Measurements from ENCODE around the gene NRG4. TPM values are rescaled to one million over a fixed set of nuclear protein-coding genes. Genes with fewer than 3 reads are reported as not detected.
"Not testable (repeated sequence)": the region's sequence is repeated elsewhere in the genome, so short reads cannot be mapped to it uniquely, and the experiment has no call there.

The NRG4 gene
- total RNA-seq, 1 donor from 2014 or later, result not detected

- no peak overlapping the region for H3K4me3 ChIP-seq (ENCODE audit: low read depth, low read length)
- peaks cover 26% of the 10 kb centered on the region for H3K27me3 ChIP-seq (ENCODE audit: control insufficient read depth, insufficient read depth, low read length)
- DNase-seq (ENCODE audit: low read depth), result no peak
- H3K36me3 ChIP-seq (ENCODE audit: control insufficient read depth, insufficient read depth, low read length), result no peaks in the 10 kb centered on the region
- TF ChIP-seq, protein P1, sequence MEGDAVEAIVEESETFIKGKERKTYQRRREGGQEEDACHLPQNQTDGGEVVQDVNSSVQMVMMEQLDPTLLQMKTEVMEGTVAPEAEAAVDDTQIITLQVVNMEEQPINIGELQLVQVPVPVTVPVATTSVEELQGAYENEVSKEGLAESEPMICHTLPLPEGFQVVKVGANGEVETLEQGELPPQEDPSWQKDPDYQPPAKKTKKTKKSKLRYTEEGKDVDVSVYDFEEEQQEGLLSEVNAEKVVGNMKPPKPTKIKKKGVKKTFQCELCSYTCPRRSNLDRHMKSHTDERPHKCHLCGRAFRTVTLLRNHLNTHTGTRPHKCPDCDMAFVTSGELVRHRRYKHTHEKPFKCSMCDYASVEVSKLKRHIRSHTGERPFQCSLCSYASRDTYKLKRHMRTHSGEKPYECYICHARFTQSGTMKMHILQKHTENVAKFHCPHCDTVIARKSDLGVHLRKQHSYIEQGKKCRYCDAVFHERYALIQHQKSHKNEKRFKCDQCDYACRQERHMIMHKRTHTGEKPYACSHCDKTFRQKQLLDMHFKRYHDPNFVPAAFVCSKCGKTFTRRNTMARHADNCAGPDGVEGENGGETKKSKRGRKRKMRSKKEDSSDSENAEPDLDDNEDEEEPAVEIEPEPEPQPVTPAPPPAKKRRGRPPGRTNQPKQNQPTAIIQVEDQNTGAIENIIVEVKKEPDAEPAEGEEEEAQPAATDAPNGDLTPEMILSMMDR (IDR thresholded peaks at IDR 0.05; ENCODE audit: insufficient read depth, low read length, poor library complexity, severe bottlenecking), result peak; percentile 73
Observed at GRCh38 chr15:76057332-76058000, 45.2 kb upstream of the NRG4 start.

GRCh38 chr15:76056931-76057330 is 44.7 kb upstream of the NRG4 start:
- Histone ChIP-seq H3K4me3 (ENCODE audit: low read depth, low read length) (no peak overlapping the region), H3K36me3 (ENCODE audit: control insufficient read depth, insufficient read depth, low read length) (no peaks in the 10 kb centered on the region), H3K27me3 (ENCODE audit: control insufficient read depth, insufficient read depth, low read length) (peaks cover 24% of the 10 kb centered on the region)
- DNase-seq (ENCODE audit: low read depth), result no peak
- TF ChIP-seq, protein P1 (IDR thresholded peaks at IDR 0.05; ENCODE audit: insufficient read depth, low read length, poor library complexity, severe bottlenecking), result no peak

- not testable (repeated sequence) for H3K27me3 ChIP-seq (ENCODE audit: control insufficient read depth, insufficient read depth, low read length); DNase-seq (ENCODE audit: low read depth); H3K4me3 ChIP-seq (ENCODE audit: low read depth, low read length); H3K36me3 ChIP-seq (ENCODE audit: control insufficient read depth, insufficient read depth, low read length)
Observed at GRCh38 chr15:76054201-76054600, 42.0 kb upstream of the NRG4 start.

DNA sequence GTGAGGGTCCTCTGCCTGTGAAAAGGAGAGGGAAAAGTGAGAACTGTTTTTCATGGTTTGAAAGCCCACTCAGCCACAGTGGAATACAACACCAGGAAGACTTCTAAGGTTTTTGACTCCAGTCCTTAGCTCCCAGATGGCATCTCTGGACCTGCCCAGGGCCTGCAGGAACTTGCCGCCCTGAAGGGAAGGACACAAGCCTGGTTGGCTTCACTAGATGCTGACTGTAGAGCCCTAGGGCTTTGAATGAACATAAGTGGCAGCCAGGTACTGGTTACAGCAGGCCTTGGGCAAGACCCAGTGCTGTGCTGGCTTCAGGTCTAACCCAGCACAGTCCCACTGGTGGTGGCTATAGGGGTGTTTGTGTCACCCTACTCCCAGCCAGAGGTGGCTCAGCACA is 26.3 kb upstream of the NRG4 start:
- H3K36me3 ChIP-seq (ENCODE audit: control insufficient read depth, insufficient read depth, low read length), result no peaks in the 10 kb centered on the region
- DNase-seq (ENCODE audit: low read depth), result no peak
- TF ChIP-seq, protein P1 (IDR thresholded peaks at IDR 0.05; ENCODE audit: insufficient read depth, low read length, poor library complexity, severe bottlenecking), result no peak
- H3K4me3 ChIP-seq (ENCODE audit: low read depth, low read length), result no peak overlapping the region
- no peaks in the 10 kb centered on the region for H3K27me3 ChIP-seq (ENCODE audit: control insufficient read depth, insufficient read depth, low read length)

DNA sequence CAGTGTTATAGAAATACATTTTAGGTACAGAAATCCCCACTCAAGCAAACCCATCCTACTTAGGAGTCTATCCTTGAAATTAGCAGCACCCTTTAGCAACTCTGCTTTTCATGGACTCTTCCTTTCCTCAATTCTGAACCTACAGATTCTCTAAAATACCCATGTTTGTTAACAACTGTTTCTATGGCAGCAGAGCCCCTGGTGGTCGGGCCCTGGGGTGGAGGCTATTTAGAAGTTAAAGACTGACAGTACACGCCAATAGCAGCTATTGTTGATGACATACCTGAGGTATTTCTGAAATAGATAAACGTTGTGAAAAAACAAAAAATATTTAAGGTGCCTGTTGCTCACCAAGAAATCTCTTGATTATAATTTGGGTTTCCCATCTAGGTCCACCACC is 23.4 kb upstream of the NRG4 start:
- TF ChIP-seq, protein P1 (IDR thresholded peaks at IDR 0.05; ENCODE audit: insufficient read depth, low read length, poor library complexity, severe bottlenecking), result no peak
- Histone ChIP-seq H3K4me3 (ENCODE audit: low read depth, low read length) (no peak overlapping the region), H3K27me3 (ENCODE audit: control insufficient read depth, insufficient read depth, low read length) (no peaks in the 10 kb centered on the region), H3K36me3 (ENCODE audit: control insufficient read depth, insufficient read depth, low read length) (no peaks in the 10 kb centered on the region)
- no peak for DNase-seq (ENCODE audit: low read depth)

GRCh38 chr15:76034111-76034510 is 21.9 kb upstream of the NRG4 start:
- H3K27me3 ChIP-seq (ENCODE audit: control insufficient read depth, insufficient read depth, low read length), result no peaks in the 10 kb centered on the region
- no peaks in the 10 kb centered on the region for H3K36me3 ChIP-seq (ENCODE audit: control insufficient read depth, insufficient read depth, low read length)
- DNase-seq (ENCODE audit: low read depth), result no peak
- H3K4me3 ChIP-seq (ENCODE audit: low read depth, low read length), result no peak overlapping the region
- TF ChIP-seq, protein P1 (IDR thresholded peaks at IDR 0.05; ENCODE audit: insufficient read depth, low read length, poor library complexity, severe bottlenecking), result no peak
